DMS 273 (cell line): ENCODE results near the gene MRPS9.
A peak's percentile ranks its signal among the peaks of the same experiment; 100 is the strongest.

ENCODE experiments used
- DNase-seq: peaks from one replicate; lab custom pipeline; 2025; ENCODE audit not compliant: unreplicated experiment; lab: John Stamatoyannopoulos, UW

The MRPS9 gene

GRCh38 chr2:105117565-105117964, 79.7 kb downstream of the MRPS9 start:
- DNase-seq: peak; percentile 10

- no peak for DNase-seq
Measured at GRCh38 chr2:105118960-105119359, 81.1 kb downstream of the MRPS9 start.

GRCh38 chr2:105121434-105121833, 83.6 kb downstream of the MRPS9 start:
- no peak for DNase-seq

GRCh38 chr2:105125428-105125827, 87.6 kb downstream of the MRPS9 start:
- DNase-seq: peak; percentile 67

GRCh38 chr2:105125920-105126319, 88.1 kb downstream of the MRPS9 start:
- DNase-seq: no peak

- no peak for DNase-seq
Measured at GRCh38 chr2:105126336-105126735, 88.5 kb downstream of the MRPS9 start.

GRCh38 chr2:105127289-105127915, 89.5 kb downstream of the MRPS9 start:
- DNase-seq: no peak

GRCh38 chr2:105129722-105130232, 91.9 kb downstream of the MRPS9 start:
- DNase-seq: no peak

- no peak for DNase-seq
Measured at GRCh38 chr2:105130546-105130945, 92.7 kb downstream of the MRPS9 start.

GRCh38 chr2:105134081-105134480, 96.2 kb downstream of the MRPS9 start:
- DNase-seq: no peak

GRCh38 chr2:105135436-105135835, 97.6 kb downstream of the MRPS9 start:
- no peak for DNase-seq

GRCh38 chr2:105136394-105136793, 98.5 kb downstream of the MRPS9 start:
- no peak for DNase-seq

- DNase-seq: no peak
Measured at GRCh38 chr2:105138643-105139042, 100.8 kb downstream of the MRPS9 start.

- no peak for DNase-seq
Measured at GRCh38 chr2:105139556-105140239, 101.8 kb downstream of the MRPS9 start.

GRCh38 chr2:105140240-105140568, 102.3 kb downstream of the MRPS9 start:
- no peak for DNase-seq

- DNase-seq: no peak
Measured at GRCh38 chr2:105141099-105141614, 103.3 kb downstream of the MRPS9 start.

- no peak for DNase-seq
Measured at GRCh38 chr2:105142239-105142638, 104.4 kb downstream of the MRPS9 start.

- DNase-seq: no peak
Measured at GRCh38 chr2:105143094-105143466, 105.2 kb downstream of the MRPS9 start.

- DNase-seq: peak; percentile 69
Measured at GRCh38 chr2:105143467-105144151, 105.7 kb downstream of the MRPS9 start.

GRCh38 chr2:105144152-105144940, 106.5 kb downstream of the MRPS9 start:
- peak; percentile 39 for DNase-seq

GRCh38 chr2:105144941-105145300, 107.1 kb downstream of the MRPS9 start:
- DNase-seq: no peak
